Occipital lobe (tissue), 2 donors: ENCODE measurements around the gene RBMS3. TPM values are rescaled to one million over a fixed set of nuclear protein-coding genes. Genes with fewer than 3 reads are reported as not detected.

Source experiments
- DNase-seq: peaks from one replicate; lab custom pipeline; 2025; lab: John Stamatoyannopoulos, UW
- total RNA-seq: library from RNA; depleted of rRNA; stranded (reverse); fragments of >200 nt; gene quantifications from one replicate; pipeline ENCODE4 v1.2.3, GENCODE V29; 2014

RBMS3 gene
- total RNA-seq, 1 donor from 2014 or later = 19.8 TPM

- DNase-seq = no peak
Observed at GRCh38 chr3:29275309-29275708, 5.6 kb upstream of the RBMS3 start.

GRCh38 chr3:29277249-29277648 is 3.6 kb upstream of the RBMS3 start:
- DNase-seq = no peak

- DNase-seq = no peak
Observed at GRCh38 chr3:29279286-29279685, 1.6 kb upstream of the RBMS3 start.

GRCh38 chr3:29279806-29280205 is 1.1 kb upstream of the RBMS3 start:
- DNase-seq = peak; percentile 10

GRCh38 chr3:29281094-29281343 is 148 bp downstream of the RBMS3 start:
- DNase-seq = no peak

GRCh38 chr3:29281344-29282241 is 722 bp downstream of the RBMS3 start:
- DNase-seq = no peak

- no peak for DNase-seq
Observed at GRCh38 chr3:29282427-29283230, 1.8 kb downstream of the RBMS3 start.

GRCh38 chr3:29283231-29284119 is 2.6 kb downstream of the RBMS3 start:
- no peak for DNase-seq

GRCh38 chr3:29284497-29284896 is 3.6 kb downstream of the RBMS3 start:
- DNase-seq = no peak

GRCh38 chr3:29285471-29286071 is 4.7 kb downstream of the RBMS3 start:
- DNase-seq = no peak

GRCh38 chr3:29286478-29287240 is 5.8 kb downstream of the RBMS3 start:
- DNase-seq = no peak

- DNase-seq = no peak
Observed at GRCh38 chr3:29290596-29290995, 9.7 kb downstream of the RBMS3 start.

GRCh38 chr3:29291260-29291981 is 10.6 kb downstream of the RBMS3 start:
- DNase-seq = no peak

- no peak for DNase-seq
Observed at GRCh38 chr3:29291982-29292363, 11.1 kb downstream of the RBMS3 start.

GRCh38 chr3:29293421-29293820 is 12.6 kb downstream of the RBMS3 start:
- no peak for DNase-seq

GRCh38 chr3:29297998-29298397 is 17.1 kb downstream of the RBMS3 start:
- no peak for DNase-seq

- no peak for DNase-seq
Observed at GRCh38 chr3:29301332-29302019, 20.6 kb downstream of the RBMS3 start.

GRCh38 chr3:29302619-29303018 is 21.7 kb downstream of the RBMS3 start:
- no peak for DNase-seq

- no peak for DNase-seq
Observed at GRCh38 chr3:29307295-29307694, 26.4 kb downstream of the RBMS3 start.
